Hindlimb muscle (tissue), 1 donor: ENCODE measurements around the gene TRMT112. TPM values are rescaled to one million over a fixed set of nuclear protein-coding genes. Genes with fewer than 3 reads are reported as not detected.

Source experiments
- DNase-seq: peaks from one replicate; pipeline ENCODE4 v3.0.0-alpha.2; 2013
- polyA plus RNA-seq: library from polyadenylated mRNA; unstranded; fragments of 120-200 nt; gene quantifications from one replicate; pipeline ENCODE4 v1.2.1, GENCODE V29; 2013; ENCODE audit not compliant: insufficient read length

Gene TRMT112
- polyA plus RNA-seq, 1 donor, result 179 TPM

GRCh38 chr11:64349404-64349803 is 32.0 kb upstream of the TRMT112 start:
- DNase-seq, result no peak

GRCh38 chr11:64349025-64349387 is 31.6 kb upstream of the TRMT112 start:
- DNase-seq, result no peak

- no peak for DNase-seq
Observed at GRCh38 chr11:64348383-64349024, 31.1 kb upstream of the TRMT112 start.

- no peak for DNase-seq
Observed at GRCh38 chr11:64347193-64347867, 30.0 kb upstream of the TRMT112 start.

- no peak for DNase-seq
Observed at GRCh38 chr11:64344787-64345186, 27.4 kb upstream of the TRMT112 start.

- DNase-seq, result no peak
Observed at GRCh38 chr11:64343767-64344559, 26.6 kb upstream of the TRMT112 start.

GRCh38 chr11:64342869-64343745 is 25.7 kb upstream of the TRMT112 start:
- no peak for DNase-seq

GRCh38 chr11:64341851-64342791 is 24.8 kb upstream of the TRMT112 start:
- DNase-seq, result peak; percentile 71

- DNase-seq, result no peak
Observed at GRCh38 chr11:64341429-64341828, 24.1 kb upstream of the TRMT112 start.

GRCh38 chr11:64340671-64341335 is 23.4 kb upstream of the TRMT112 start:
- no peak for DNase-seq

- DNase-seq, result no peak
Observed at GRCh38 chr11:64339754-64340408, 22.5 kb upstream of the TRMT112 start, which contains the start of gene CCDC88B. TSS of gene CCDC88B (plus strand) at chr11:64340204. CDS start at chr11:64340267, 63 bp downstream.

- no peak for DNase-seq
Observed at GRCh38 chr11:64339286-64339685, 21.9 kb upstream of the TRMT112 start.

GRCh38 chr11:64338716-64339115 is 21.4 kb upstream of the TRMT112 start:
- no peak for DNase-seq

GRCh38 chr11:64337538-64338249 is 20.3 kb upstream of the TRMT112 start:
- DNase-seq, result no peak

GRCh38 chr11:64334764-64335735 is 17.7 kb upstream of the TRMT112 start:
- no peak for DNase-seq

GRCh38 chr11:64333556-64333955 is 16.2 kb upstream of the TRMT112 start:
- no peak for DNase-seq

- no peak for DNase-seq
Observed at GRCh38 chr11:64331569-64332371, 14.4 kb upstream of the TRMT112 start.
